Stomach (tissue), 4 donors: ENCODE measurements around the gene DPY19L2.
"Not testable (repeated sequence)": the region's sequence is repeated elsewhere in the genome, so short reads cannot be mapped to it uniquely, and the experiment has no call there.

ENCODE experiments used
- CTCF ChIP-seq, 7 experiments: fragments of 450-650 bp in 4 of 7; fragments of 200-600 bp in 3 of 7; sonication (generic) in 3 of 7; IDR thresholded peaks; one replicate each; pipeline ENCODE4 v1.5.1; 2016 to 2019; ENCODE audit warnings: antibody characterized with exemption in 7 of 7, control low read depth in 2 of 7, mild to moderate bottlenecking in 1 of 7
- EP300 ChIP-seq: sonication (generic); formaldehyde crosslinking; IDR thresholded peaks from one replicate; pipeline ENCODE4 v1.6.1; 2017; ENCODE audit warnings: antibody characterized with exemption
- POLR2A ChIP-seq, 4 donors: fragments of 450-650 bp; IDR thresholded peaks; one replicate each; pipeline ENCODE4 v1.6.1; 2016; ENCODE audit warnings: antibody characterized with exemption in 4 of 4, control low read depth in 2 of 4, mild to moderate bottlenecking in 1 of 4, moderate library complexity in 1 of 4
- POLR2AphosphoS5 ChIP-seq, 3 donors: sonication (generic); formaldehyde crosslinking; IDR thresholded peaks; one replicate each; pipeline ENCODE4 v1.6.1; 2016; ENCODE audit warnings: antibody characterized with exemption in 3 of 3

- not testable (repeated sequence) for TF ChIP-seq CTCF (IDR thresholded peaks at IDR 0.05); POLR2A (IDR thresholded peaks at IDR 0.05); EP300; POLR2AphosphoS5 (IDR thresholded peaks at IDR 0.05)
Observed at GRCh38 chr12:63551397-63551796, 116.9 kb downstream of the DPY19L2 start.
